Cardiac muscle cell (in vitro differentiated cells and primary cell): Measurements from ENCODE around the gene NLRP9. TPM values are rescaled to one million over a fixed set of nuclear protein-coding genes. Genes with fewer than 3 reads are reported as not detected.
"Not testable (repeated sequence)": the region's sequence is repeated elsewhere in the genome, so short reads cannot be mapped to it uniquely, and the experiment has no call there.

Experiments used
- DNase-seq, 2 donors: peaks; one replicate each; pipeline versions ENCODE4 v3.0.0 to v3.0.0-alpha.2; 2010 to 2017; ENCODE audit warnings: low read depth in 1 of 2, low spot score in 1 of 2
- H3K27ac ChIP-seq: fragments of 200-600 bp; sonication (generic); 2 replicates; pipeline ENCODE4 v1.5.1; 2016
- H3K27me3 ChIP-seq: fragments of 200-600 bp; sonication (generic); 2 replicates; pipeline ENCODE4 v1.6.0; 2016; ENCODE audit warnings: control low read depth
- H3K36me3 ChIP-seq: fragments of 200-600 bp; sonication (generic); 2 replicates; pipeline ENCODE4 v1.5.1; 2016; ENCODE audit warnings: control low read depth
- H3K4me1 ChIP-seq: fragments of 200-600 bp; sonication (generic); 2 replicates; pipeline ENCODE4 v1.8.1; 2017; ENCODE audit warnings: low read depth, mild to moderate bottlenecking, mixed run types
- H3K4me3 ChIP-seq: fragments of 200-600 bp; sonication (generic); 2 replicates; pipeline ENCODE4 v1.5.1; 2016; ENCODE audit warnings: mild to moderate bottlenecking
- H3K9me3 ChIP-seq: fragments of 200-600 bp; sonication (generic); 2 replicates; pipeline ENCODE4 v1.5.1; 2017; ENCODE audit warnings: low read depth, mild to moderate bottlenecking, control low read depth
- polyA plus RNA-seq: library from polyadenylated mRNA; unstranded; fragments of >200 nt; fragmentation: Nextera tagmentation; extraction: Ambion mirVana; gene quantifications from 2 replicates; pipeline ENCODE4 v1.2.1, GENCODE V29; 2016
- total RNA-seq: library from RNA; depleted of rRNA; stranded (reverse); fragments of >200 nt; gene quantifications from 2 replicates; pipeline ENCODE4 v1.2.3, GENCODE V29; 2016
- TF ChIP-seq, protein P1 (sequence below): IDR thresholded peaks from 2 replicates; pipeline ENCODE4 v1.5.1; 2012; ENCODE audit warnings: low read depth, mild to moderate bottlenecking, low read length

Gene NLRP9
- total and polyA plus RNA-seq, 2 experiments from 2014 or later: not detected

DNA sequence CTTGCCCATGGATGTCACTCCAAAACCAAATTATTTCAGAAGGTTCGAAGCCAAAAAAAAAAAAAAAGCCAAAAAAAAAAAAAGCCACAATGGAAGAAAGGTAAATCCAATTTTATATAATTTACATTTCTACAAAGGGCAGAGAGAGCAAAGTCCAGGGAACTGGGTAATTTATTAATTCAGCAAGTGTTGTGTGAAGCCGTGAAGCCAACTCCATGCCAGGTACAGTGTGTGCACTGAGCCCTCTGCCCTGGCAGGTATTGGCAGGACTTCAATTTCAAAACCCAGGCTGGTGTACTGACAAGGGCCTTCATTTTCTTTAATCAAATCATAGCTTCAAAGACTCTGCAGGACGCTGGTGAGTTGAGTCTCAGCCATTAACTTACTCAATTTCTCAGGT lies 15.2 kb upstream of the NLRP9 start:
- TF ChIP-seq, protein P1, sequence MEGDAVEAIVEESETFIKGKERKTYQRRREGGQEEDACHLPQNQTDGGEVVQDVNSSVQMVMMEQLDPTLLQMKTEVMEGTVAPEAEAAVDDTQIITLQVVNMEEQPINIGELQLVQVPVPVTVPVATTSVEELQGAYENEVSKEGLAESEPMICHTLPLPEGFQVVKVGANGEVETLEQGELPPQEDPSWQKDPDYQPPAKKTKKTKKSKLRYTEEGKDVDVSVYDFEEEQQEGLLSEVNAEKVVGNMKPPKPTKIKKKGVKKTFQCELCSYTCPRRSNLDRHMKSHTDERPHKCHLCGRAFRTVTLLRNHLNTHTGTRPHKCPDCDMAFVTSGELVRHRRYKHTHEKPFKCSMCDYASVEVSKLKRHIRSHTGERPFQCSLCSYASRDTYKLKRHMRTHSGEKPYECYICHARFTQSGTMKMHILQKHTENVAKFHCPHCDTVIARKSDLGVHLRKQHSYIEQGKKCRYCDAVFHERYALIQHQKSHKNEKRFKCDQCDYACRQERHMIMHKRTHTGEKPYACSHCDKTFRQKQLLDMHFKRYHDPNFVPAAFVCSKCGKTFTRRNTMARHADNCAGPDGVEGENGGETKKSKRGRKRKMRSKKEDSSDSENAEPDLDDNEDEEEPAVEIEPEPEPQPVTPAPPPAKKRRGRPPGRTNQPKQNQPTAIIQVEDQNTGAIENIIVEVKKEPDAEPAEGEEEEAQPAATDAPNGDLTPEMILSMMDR: no peak
- no peak overlapping the region for H3K4me3 ChIP-seq
- peaks cover 4% of the 10 kb centered on the region for H3K9me3 ChIP-seq
- no peak overlapping the region for H3K27ac ChIP-seq
- H3K27me3 ChIP-seq: no peaks in the 10 kb centered on the region
- no peak for DNase-seq
- no peaks in the 10 kb centered on the region for H3K4me1 ChIP-seq
- no peaks in the 10 kb centered on the region for H3K36me3 ChIP-seq

DNA sequence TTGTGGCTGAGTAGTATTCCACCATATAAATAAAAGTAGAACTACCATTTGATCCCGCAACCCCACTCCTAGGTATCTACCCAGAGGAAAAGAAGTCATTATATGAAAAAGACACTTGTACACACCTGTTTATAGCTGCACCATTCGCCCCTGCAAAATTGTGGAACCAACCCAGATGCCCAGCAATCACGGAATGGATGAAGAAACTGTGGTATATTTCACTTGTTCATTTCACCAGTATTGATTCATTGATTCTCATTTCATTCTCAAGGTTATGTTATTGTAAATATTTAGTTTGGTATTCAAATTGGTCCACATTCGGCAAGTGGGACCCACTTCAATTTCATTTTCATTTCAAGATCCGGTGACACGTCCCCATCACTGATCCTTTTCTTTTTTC lies 12.5 kb upstream of the NLRP9 start:
- peaks cover 4% of the 10 kb centered on the region for H3K9me3 ChIP-seq
- no peak for DNase-seq
- H3K36me3 ChIP-seq: no peaks in the 10 kb centered on the region
- H3K27ac ChIP-seq: no peak overlapping the region
- H3K27me3 ChIP-seq: no peaks in the 10 kb centered on the region
- H3K4me3 ChIP-seq: no peak overlapping the region
- TF ChIP-seq, protein P1: no peak
- no peaks in the 10 kb centered on the region for H3K4me1 ChIP-seq

DNA sequence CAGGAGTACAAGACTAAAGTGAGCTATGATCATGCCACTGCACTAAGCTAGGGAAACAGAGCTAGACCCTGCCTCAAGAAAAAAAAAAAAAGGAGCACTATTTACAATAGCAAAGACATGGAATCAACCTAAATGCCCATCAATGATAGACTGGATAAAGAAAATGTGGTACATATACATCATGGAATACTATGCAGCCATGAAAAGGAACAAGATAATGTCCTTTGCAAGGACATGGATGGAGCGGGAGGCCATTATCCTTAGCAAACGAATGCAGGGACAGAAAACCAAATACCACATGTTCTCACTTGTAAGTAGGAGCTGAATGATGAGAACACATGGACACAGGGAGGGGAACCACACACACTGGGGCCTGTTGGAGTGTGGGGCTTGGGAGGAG lies 7.8 kb downstream of the NLRP9 start:
- H3K9me3 ChIP-seq, DNase-seq, H3K4me3 ChIP-seq: not testable (repeated sequence)

DNA sequence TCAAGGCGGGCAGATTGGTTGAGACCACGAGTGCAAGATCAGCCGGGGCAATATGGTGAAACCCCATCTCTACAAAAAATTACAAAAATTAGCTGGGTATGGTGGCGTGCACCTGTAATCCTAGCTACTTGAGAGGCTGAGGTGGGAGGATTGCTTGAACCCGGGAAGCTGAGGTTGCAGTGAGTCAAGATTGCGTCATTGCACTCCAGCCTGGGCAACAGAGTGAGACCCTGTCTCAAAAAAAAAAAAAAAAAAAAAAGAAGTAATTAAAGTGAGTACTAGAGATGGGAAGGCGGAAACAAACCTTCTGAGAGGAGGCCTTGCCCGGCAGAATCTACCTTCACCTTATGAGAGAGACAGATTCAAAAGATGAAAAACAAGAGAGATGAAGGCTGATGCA lies 14.7 kb downstream of the NLRP9 start:
- Histone ChIP-seq H3K4me1 (no peaks in the 10 kb centered on the region), H3K27me3 (no peaks in the 10 kb centered on the region), H3K27ac (no peak overlapping the region), H3K4me3 (no peak overlapping the region), H3K36me3 (no peaks in the 10 kb centered on the region), H3K9me3 (no peaks in the 10 kb centered on the region)
- TF ChIP-seq, protein P1: no peak
- no peak for DNase-seq

More for the DNA sequence above, 7.8 kb downstream of the NLRP9 start:
- not testable (repeated sequence) for H3K4me1 ChIP-seq, H3K27me3 ChIP-seq, H3K36me3 ChIP-seq, H3K27ac ChIP-seq

DNA sequence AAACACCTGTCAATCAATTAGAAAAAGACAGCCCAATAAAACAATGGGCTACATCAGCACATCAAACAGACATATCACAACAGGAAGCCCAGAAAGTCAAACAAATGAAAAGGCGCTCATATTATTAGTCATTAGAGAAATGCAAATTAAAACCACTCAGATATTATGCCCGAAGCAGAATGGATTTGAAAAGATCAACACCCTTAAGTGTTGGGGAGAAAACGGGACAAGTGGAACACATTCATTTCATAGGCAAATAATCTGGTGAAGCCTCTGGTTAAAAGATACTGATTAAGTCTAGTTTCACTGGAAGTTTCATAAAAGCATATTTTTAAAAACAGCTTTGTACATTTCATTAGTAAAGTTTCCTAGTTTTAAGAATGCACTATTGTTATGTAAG lies 17.4 kb downstream of the NLRP9 start:
- Histone ChIP-seq H3K9me3 (no peaks in the 10 kb centered on the region), H3K27me3 (no peaks in the 10 kb centered on the region), H3K4me1 (no peaks in the 10 kb centered on the region), H3K36me3 (no peaks in the 10 kb centered on the region), H3K27ac (no peak overlapping the region), H3K4me3 (no peak overlapping the region)
- DNase-seq: no peak
- TF ChIP-seq, protein P1: no peak

DNA sequence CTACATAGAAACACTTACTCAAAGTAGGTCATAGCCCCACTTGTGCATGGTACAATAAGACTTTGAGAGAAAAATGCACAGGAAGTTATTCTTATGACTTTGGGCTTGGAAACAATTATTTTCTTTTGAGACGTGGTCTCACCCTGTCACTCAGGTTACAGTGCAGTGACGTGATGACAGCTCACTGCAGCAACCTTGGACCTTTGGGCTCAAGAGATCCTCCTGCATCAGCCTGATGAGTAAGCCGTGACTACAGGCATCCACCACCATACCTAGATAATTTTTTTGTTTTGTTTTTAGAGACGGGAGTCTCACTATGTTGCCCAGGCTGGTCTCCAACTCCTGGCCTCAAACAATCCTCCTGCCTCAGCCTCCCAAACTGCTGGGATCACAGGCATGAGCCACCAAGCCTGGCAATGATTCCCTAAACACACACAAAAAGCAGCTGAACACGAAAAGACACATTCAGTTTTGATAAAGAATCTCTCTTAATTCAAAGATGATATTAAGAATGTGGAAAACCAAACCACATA lies 17.9 kb downstream of the NLRP9 start:
- H3K4me1 ChIP-seq: no peaks in the 10 kb centered on the region

DNA sequence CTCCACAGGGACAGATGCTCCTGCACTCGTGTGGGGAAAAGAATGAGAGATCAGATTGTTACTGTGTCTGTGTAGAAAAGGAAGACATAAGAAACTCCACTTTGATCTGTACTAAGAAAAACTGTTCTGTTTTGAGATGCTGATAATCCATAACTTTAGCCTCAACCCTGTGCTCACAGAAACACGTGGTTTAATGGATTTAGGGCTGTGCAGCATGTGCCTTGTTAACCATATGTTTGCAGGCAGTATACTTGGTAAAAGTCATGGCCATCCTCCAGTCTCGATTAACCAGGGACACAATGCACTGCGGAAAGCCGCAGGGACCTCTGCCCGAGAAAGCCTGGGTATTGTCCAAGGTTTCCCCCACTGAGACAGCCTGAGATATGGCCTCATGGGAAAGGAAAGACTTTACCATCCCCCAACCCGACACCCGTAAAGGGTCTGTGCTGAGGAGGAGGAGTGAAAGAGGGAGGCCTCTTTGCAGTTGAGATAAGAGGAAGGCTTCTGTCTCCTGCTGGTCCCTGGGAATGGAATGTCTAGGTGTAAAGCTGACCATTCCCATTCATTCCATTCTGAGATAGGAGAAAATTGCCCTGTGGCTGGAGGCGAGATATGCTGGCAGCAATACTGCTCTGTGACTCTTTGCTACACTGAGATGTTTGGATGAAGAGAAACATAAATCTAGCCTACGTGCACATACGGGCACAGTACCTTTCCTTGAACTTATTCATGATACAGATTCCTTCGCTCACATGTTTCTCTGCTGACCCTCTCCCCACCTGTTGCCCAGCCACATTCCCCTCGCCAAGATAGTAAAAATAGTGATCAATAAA lies 20.1 kb downstream of the NLRP9 start:
- H3K9me3 ChIP-seq, DNase-seq, H3K4me1 ChIP-seq: not testable (repeated sequence)

More for the DNA sequence above, 17.9 kb downstream of the NLRP9 start:
- TF ChIP-seq, protein P1: no peak
- Histone ChIP-seq H3K9me3 (no peaks in the 10 kb centered on the region), H3K27ac (no peak overlapping the region), H3K27me3 (no peaks in the 10 kb centered on the region), H3K36me3 (no peaks in the 10 kb centered on the region), H3K4me3 (no peak overlapping the region)
- DNase-seq: no peak

More for the DNA sequence above, 20.1 kb downstream of the NLRP9 start:
- not testable (repeated sequence) for H3K27ac ChIP-seq, H3K36me3 ChIP-seq, H3K27me3 ChIP-seq, H3K4me3 ChIP-seq
